HEK293 (cell line): ENCODE data around the gene SMIM30.

Source experiments
- CTCF ChIA-PET: fragments of 350-600 bp; formaldehyde crosslinking; extraction: SDS; loops from one replicate; lab custom pipeline; 2021; ENCODE audit warnings: antibody characterized with exemption; lab: Yijun Ruan, JAX
- POLR2A ChIA-PET: fragments of 300-600 bp; formaldehyde crosslinking; extraction: SDS; loops from one replicate; lab custom pipeline; 2020; ENCODE audit warnings: antibody characterized with exemption, inconsistent platforms; lab: Yijun Ruan, JAX
- H3K27ac ChIP-seq: fragments of 200-500 bp; sonication (Bioruptor generic); 2 replicates; pipeline ENCODE4 v1.5.1; 2014; ENCODE audit warnings: low read depth, low read length, control low read depth, inconsistent platforms; ENCODE audit errors: extremely low read depth
- H3K36me3 ChIP-seq, 2 experiments: fragments of 200-500 bp in 1 of 2; sonication (Bioruptor generic) in 1 of 2; 1 replicate in 1 of 2; 2 replicates in 1 of 2; pipeline ENCODE4 v1.5.1; 2014 to 2017; ENCODE audit warnings: inconsistent platforms in 2 of 2, low read length in 2 of 2; ENCODE audit not compliant: control insufficient read depth in 2 of 2, insufficient read depth in 1 of 2
- H3K4me1 ChIP-seq: fragments of 200-500 bp; sonication (Bioruptor generic); 2 replicates; pipeline ENCODE4 v1.5.1; 2014; ENCODE audit warnings: mild to moderate bottlenecking, low read length, inconsistent platforms; ENCODE audit not compliant: control insufficient read depth, insufficient read depth
- H3K4me3 ChIP-seq: 2 replicates; pipeline ENCODE4 v1.5.1; 2011; ENCODE audit warnings: low read depth, mild to moderate bottlenecking, control low read depth, low read length, moderate library complexity
- H3K9me3 ChIP-seq: fragments of 200-500 bp; sonication (Bioruptor generic); 2 replicates; pipeline ENCODE4 v1.5.1; 2014; ENCODE audit warnings: low read depth, low read length, inconsistent platforms; ENCODE audit not compliant: control insufficient read depth, insufficient read depth
- HIC1 ChIP-seq: fragments of 450-650 bp; formaldehyde crosslinking; IDR thresholded peaks from 2 replicates; pipeline ENCODE4 v1.5.1; 2016; ENCODE audit warnings: missing biosample characterization, missing genetic modification characterization
- KLF17 ChIP-seq: fragments of 450-650 bp; formaldehyde crosslinking; IDR thresholded peaks from 2 replicates; pipeline ENCODE4 v1.5.1; 2016; ENCODE audit warnings: missing biosample characterization, missing genetic modification characterization
- OVOL3 ChIP-seq: fragments of 450-650 bp; formaldehyde crosslinking; IDR thresholded peaks from 2 replicates; pipeline ENCODE4 v1.5.1; 2016; ENCODE audit warnings: missing biosample characterization, missing genetic modification characterization
- PRDM10 ChIP-seq: fragments of 450-650 bp; formaldehyde crosslinking; IDR thresholded peaks from 2 replicates; pipeline ENCODE4 v1.5.1; 2016; ENCODE audit warnings: missing biosample characterization, missing genetic modification characterization
- YY1 ChIP-seq: fragments of 450-650 bp; formaldehyde crosslinking; IDR thresholded peaks from 2 replicates; pipeline ENCODE4 v1.5.1; 2018; ENCODE audit warnings: missing biosample characterization, missing genetic modification characterization
- YY2 ChIP-seq: fragments of 450-650 bp; formaldehyde crosslinking; IDR thresholded peaks from 2 replicates; pipeline ENCODE4 v1.5.1; 2016; ENCODE audit warnings: missing biosample characterization, missing genetic modification characterization
- ZNF18 ChIP-seq: fragments of 450-650 bp; formaldehyde crosslinking; IDR thresholded peaks from 2 replicates; pipeline ENCODE4 v1.5.1; 2016; ENCODE audit warnings: missing biosample characterization, missing genetic modification characterization
- ZNF202 ChIP-seq: fragments of 450-650 bp; formaldehyde crosslinking; IDR thresholded peaks from 2 replicates; pipeline ENCODE4 v1.5.1; 2016; ENCODE audit warnings: missing biosample characterization, missing genetic modification characterization, borderline replicate concordance
- ZNF214 ChIP-seq: fragments of 450-650 bp; formaldehyde crosslinking; IDR thresholded peaks from 2 replicates; pipeline ENCODE4 v1.5.1; 2017; ENCODE audit warnings: missing biosample characterization, mild to moderate bottlenecking, missing genetic modification characterization, borderline replicate concordance
- ZNF24 ChIP-seq: fragments of 450-650 bp; formaldehyde crosslinking; IDR thresholded peaks from 2 replicates; pipeline ENCODE4 v1.5.1; 2016; ENCODE audit warnings: missing biosample characterization, missing genetic modification characterization
- ZNF362 ChIP-seq: fragments of 450-650 bp; formaldehyde crosslinking; IDR thresholded peaks from 2 replicates; pipeline ENCODE4 v1.5.1; 2016; ENCODE audit warnings: missing biosample characterization, missing genetic modification characterization
- ZNF423 ChIP-seq: fragments of 450-650 bp; formaldehyde crosslinking; IDR thresholded peaks from 2 replicates; pipeline ENCODE4 v1.5.1; 2016; ENCODE audit warnings: missing biosample characterization, missing genetic modification characterization
- ZNF473 ChIP-seq: fragments of 450-650 bp; formaldehyde crosslinking; IDR thresholded peaks from 2 replicates; pipeline ENCODE4 v1.5.1; 2017; ENCODE audit warnings: missing biosample characterization, missing genetic modification characterization
- ZNF513 ChIP-seq: fragments of 450-650 bp; IDR thresholded peaks from 2 replicates; pipeline ENCODE4 v1.5.1; 2018; ENCODE audit warnings: missing biosample characterization, missing genetic modification characterization
- ZNF701 ChIP-seq: fragments of 450-650 bp; formaldehyde crosslinking; IDR thresholded peaks from 2 replicates; pipeline ENCODE4 v1.5.1; 2016; ENCODE audit warnings: missing biosample characterization, missing genetic modification characterization
- ZNF76 ChIP-seq: fragments of 450-650 bp; formaldehyde crosslinking; IDR thresholded peaks from 2 replicates; pipeline ENCODE4; 2016; ENCODE audit warnings: low read depth, missing biosample characterization, missing genetic modification characterization, borderline replicate concordance
- ZNF776 ChIP-seq: fragments of 450-650 bp; formaldehyde crosslinking; IDR thresholded peaks from 2 replicates; pipeline ENCODE4 v1.5.0; 2017; ENCODE audit warnings: missing biosample characterization, missing genetic modification characterization, borderline replicate concordance
- ZNF791 ChIP-seq: fragments of 450-650 bp; formaldehyde crosslinking; IDR thresholded peaks from 2 replicates; pipeline ENCODE4 v1.5.1; 2016; ENCODE audit warnings: missing biosample characterization, missing genetic modification characterization
- ZXDB ChIP-seq: fragments of 450-650 bp; formaldehyde crosslinking; IDR thresholded peaks from 2 replicates; pipeline ENCODE4 v1.5.1; 2016; ENCODE audit warnings: missing biosample characterization, missing genetic modification characterization

The SMIM30 gene

GRCh38 chr7:113084496-113085172 is 33.7 kb downstream of the SMIM30 start:
- no peak for TF ChIP-seq KLF17 (tag by site-specific recombination)
- 0 out of 2 replicates have a peak, but pooled peaks have one; percentile 23 for TF ChIP-seq ZNF362 (tag by site-specific recombination)
- no peak for TF ChIP-seq ZNF202
- TF ChIP-seq PRDM10 (tag by site-specific recombination): peak; percentile 57
- CTCF ChIA-PET: interaction anchor here (0.6 kb wide), 1 partner anchor 9 kb away, joined by 5 read pairs; no protein-coding TSS in a partner anchor

GRCh38 chr7:113083816-113084495 is 34.4 kb downstream of the SMIM30 start:
- H3K9me3 ChIP-seq: no peaks in the 10 kb centered on the region
- H3K4me3 ChIP-seq: no peak overlapping the region
- no peak for TF ChIP-seq ZXDB (tag by site-specific recombination)
- TF ChIP-seq YY2: no peak
- no peak for TF ChIP-seq HIC1 (tag by site-specific recombination)
- TF ChIP-seq YY1 (tag by site-specific recombination): no peak
- TF ChIP-seq ZNF18 (tag by site-specific recombination): no peak
- TF ChIP-seq ZNF24 (tag by site-specific recombination): no peak
- TF ChIP-seq ZNF214: no peak
- TF ChIP-seq ZNF473: no peak
- TF ChIP-seq OVOL3 (tag by site-specific recombination): no peak
- no peak for TF ChIP-seq ZNF701
- TF ChIP-seq ZNF776 (tag by site-specific recombination): no peak
- TF ChIP-seq ZNF76 (tag by site-specific recombination): no peak
- TF ChIP-seq ZNF513 (tag by site-specific recombination): no peak
- TF ChIP-seq ZNF791 (tag by site-specific recombination): no peak
- TF ChIP-seq ZNF423: no peak
- ChIA-PET POLR2A (no interaction called here), CTCF (interaction anchor here (0.5 kb wide), 1 partner anchor 588 kb away, joined by 3 read pairs; no protein-coding TSS in a partner anchor)
- no peak overlapping the region for H3K27ac ChIP-seq
- no peaks in the 10 kb centered on the region for H3K36me3 ChIP-seq
- H3K4me1 ChIP-seq: no peaks in the 10 kb centered on the region; the same call in 1 of the 2 replicates

More at GRCh38 chr7:113084496-113085172, 33.7 kb downstream of the SMIM30 start:
- no peaks in the 10 kb centered on the region for H3K9me3 ChIP-seq
- H3K4me1 ChIP-seq: no peaks in the 10 kb centered on the region; the same call in 1 of the 2 replicates
- H3K4me3 ChIP-seq: no peak overlapping the region
- no peaks in the 10 kb centered on the region for H3K36me3 ChIP-seq
- POLR2A ChIA-PET: no interaction called here
- H3K27ac ChIP-seq: no peak overlapping the region
